ENCODE measurements around the gene MARCHF6. TPM values are rescaled to one million over a fixed set of nuclear protein-coding genes. Genes with fewer than 3 reads are reported as not detected.

MARCHF6 gene
- total and polyA plus RNA-seq, 2 experiments from 2014 or later, result 70.8 to 77.5 TPM

DNA sequence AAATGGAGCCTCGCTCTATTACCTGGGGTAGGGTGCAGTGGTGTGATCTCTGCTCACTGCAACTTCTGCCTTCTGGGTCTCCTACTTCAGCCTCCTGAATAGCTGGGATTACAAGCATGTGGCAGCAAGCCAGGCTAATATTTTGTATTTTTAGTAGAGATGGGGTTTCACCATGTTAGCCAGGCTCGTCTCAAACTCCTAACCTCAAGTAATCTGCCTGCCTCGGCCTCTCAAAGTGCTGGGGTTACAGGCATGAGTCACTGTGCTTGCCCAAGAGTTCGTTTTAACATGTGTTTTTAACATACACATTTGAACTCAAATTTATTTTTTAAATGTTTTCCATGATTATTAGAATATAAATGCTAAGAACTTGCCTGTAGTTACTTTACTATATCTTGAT is 34.2 kb downstream of the MARCHF6 start:
- Histone ChIP-seq H4K20me1 (replicated peaks; ENCODE audit: insufficient read depth) (peaks cover 4% of the 10 kb centered on the region), H3K4me2 (no peak overlapping the region), H3F3A (replicated peaks; ENCODE audit: low read depth) (no peaks in the 10 kb centered on the region), H3K9me2 (ENCODE audit: insufficient read depth) (no peaks in the 10 kb centered on the region), H3K27ac (ENCODE audit: low read depth) (0 out of 2 replicates have a peak overlapping the region, but pooled peaks have one; percentile 3), H3K36me3 (ENCODE audit: insufficient read depth) (peaks cover 20% of the 10 kb centered on the region), H3K4me3 (no peak overlapping the region), H3K27me3 (ENCODE audit: insufficient read depth) (no peaks in the 10 kb centered on the region), H3K4me1 (ENCODE audit: insufficient read depth) (no peaks in the 10 kb centered on the region), H3K79me2 (replicated peaks; ENCODE audit: insufficient read depth) (peaks cover 22% of the 10 kb centered on the region; the same call in 1 of the 2 replicates), H2AFZ (no peak overlapping the region)
- H3K4me3 Mint-ChIP-seq, result no peak overlapping the region
- TF ChIP-seq, protein P1, sequence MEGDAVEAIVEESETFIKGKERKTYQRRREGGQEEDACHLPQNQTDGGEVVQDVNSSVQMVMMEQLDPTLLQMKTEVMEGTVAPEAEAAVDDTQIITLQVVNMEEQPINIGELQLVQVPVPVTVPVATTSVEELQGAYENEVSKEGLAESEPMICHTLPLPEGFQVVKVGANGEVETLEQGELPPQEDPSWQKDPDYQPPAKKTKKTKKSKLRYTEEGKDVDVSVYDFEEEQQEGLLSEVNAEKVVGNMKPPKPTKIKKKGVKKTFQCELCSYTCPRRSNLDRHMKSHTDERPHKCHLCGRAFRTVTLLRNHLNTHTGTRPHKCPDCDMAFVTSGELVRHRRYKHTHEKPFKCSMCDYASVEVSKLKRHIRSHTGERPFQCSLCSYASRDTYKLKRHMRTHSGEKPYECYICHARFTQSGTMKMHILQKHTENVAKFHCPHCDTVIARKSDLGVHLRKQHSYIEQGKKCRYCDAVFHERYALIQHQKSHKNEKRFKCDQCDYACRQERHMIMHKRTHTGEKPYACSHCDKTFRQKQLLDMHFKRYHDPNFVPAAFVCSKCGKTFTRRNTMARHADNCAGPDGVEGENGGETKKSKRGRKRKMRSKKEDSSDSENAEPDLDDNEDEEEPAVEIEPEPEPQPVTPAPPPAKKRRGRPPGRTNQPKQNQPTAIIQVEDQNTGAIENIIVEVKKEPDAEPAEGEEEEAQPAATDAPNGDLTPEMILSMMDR (conservative IDR thresholded peaks at IDR 0.05; ENCODE audit: low read depth in 2 of 2), result no peak
- TF ChIP-seq JUNB (IDR thresholded peaks at IDR 0.05; ENCODE audit: unreplicated experiment) (no peak), ZNF114 (CRISPR knock-in tag; IDR thresholded peaks at IDR 0.05) (no peak)
- H3K27me3 Mint-ChIP-seq (ENCODE audit: insufficient read depth, low read depth, poor library complexity), result no peaks in the 10 kb centered on the region
- no peak for DNase-seq (ENCODE audit: low spot score)
- H3K4me1 Mint-ChIP-seq, result no peaks in the 10 kb centered on the region
- peaks cover 38% of the 10 kb centered on the region for H3K36me3 Mint-ChIP-seq (ENCODE audit: low read depth)
- no peaks in the 10 kb centered on the region for H3K9me3 Mint-ChIP-seq
- no peak for ATAC-seq
- H3K27ac Mint-ChIP-seq, result no peak overlapping the region

DNA sequence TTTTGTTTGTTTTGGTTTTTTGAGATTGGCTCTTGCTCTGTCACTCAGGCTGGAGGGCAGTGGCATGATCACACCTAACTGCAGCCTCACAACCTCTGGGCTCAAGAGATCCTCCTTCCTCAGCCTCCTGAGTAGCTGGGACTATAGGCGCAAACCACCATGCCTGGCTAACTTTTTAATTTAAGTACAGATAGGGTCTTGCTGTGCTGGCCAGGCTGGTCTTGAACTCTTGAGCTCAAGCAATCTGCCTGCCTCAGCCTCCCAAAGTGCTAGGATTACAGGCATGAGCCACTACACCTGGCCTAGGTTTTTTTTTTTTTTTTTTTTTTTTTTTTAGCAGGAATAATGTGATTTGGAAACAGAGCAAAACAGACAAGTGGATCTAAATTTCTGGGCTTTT is 37.6 kb downstream of the MARCHF6 start:
- Histone ChIP-seq H3K79me2 (replicated peaks; ENCODE audit: insufficient read depth) (peaks cover 6% of the 10 kb centered on the region; the same call in 1 of the 2 replicates), H3K27ac (ENCODE audit: low read depth) (no peak overlapping the region), H3K4me3 (no peak overlapping the region), H3K4me2 (no peak overlapping the region), H3K27me3 (ENCODE audit: insufficient read depth) (no peaks in the 10 kb centered on the region), H3K9me2 (ENCODE audit: insufficient read depth) (no peaks in the 10 kb centered on the region), H3F3A (replicated peaks; ENCODE audit: low read depth) (no peaks in the 10 kb centered on the region), H3K4me1 (ENCODE audit: insufficient read depth) (no peaks in the 10 kb centered on the region), H3K36me3 (ENCODE audit: insufficient read depth) (peaks cover 25% of the 10 kb centered on the region), H2AFZ (no peak overlapping the region), H4K20me1 (replicated peaks; ENCODE audit: insufficient read depth) (peaks cover 4% of the 10 kb centered on the region)
- Mint-ChIP-seq H3K27ac (no peak overlapping the region), H3K4me3 (no peak overlapping the region), H3K4me1 (no peaks in the 10 kb centered on the region), H3K27me3 (ENCODE audit: insufficient read depth, low read depth, poor library complexity) (no peaks in the 10 kb centered on the region), H3K36me3 (ENCODE audit: low read depth) (peaks cover 46% of the 10 kb centered on the region), H3K9me3 (no peaks in the 10 kb centered on the region)
- no peak for DNase-seq (ENCODE audit: low spot score)
- ATAC-seq, result no peak
- TF ChIP-seq EZH2phosphoT487 (IDR thresholded peaks at IDR 0.05; ENCODE audit: unreplicated experiment), result no peak
- TF ChIP-seq EZH2 (IDR thresholded peaks at IDR 0.05; ENCODE audit: low read depth, unreplicated experiment), result no peak
- TF ChIP-seq STAT1 (IDR thresholded peaks at IDR 0.05; ENCODE audit: unreplicated experiment), result no peak
- no peak for TF ChIP-seq JUNB (IDR thresholded peaks at IDR 0.05; ENCODE audit: unreplicated experiment)
- TF ChIP-seq CREB1 (CRISPR knock-in tag; IDR thresholded peaks at IDR 0.05; ENCODE audit: low read depth), result no peak
- TF ChIP-seq, protein P2, sequence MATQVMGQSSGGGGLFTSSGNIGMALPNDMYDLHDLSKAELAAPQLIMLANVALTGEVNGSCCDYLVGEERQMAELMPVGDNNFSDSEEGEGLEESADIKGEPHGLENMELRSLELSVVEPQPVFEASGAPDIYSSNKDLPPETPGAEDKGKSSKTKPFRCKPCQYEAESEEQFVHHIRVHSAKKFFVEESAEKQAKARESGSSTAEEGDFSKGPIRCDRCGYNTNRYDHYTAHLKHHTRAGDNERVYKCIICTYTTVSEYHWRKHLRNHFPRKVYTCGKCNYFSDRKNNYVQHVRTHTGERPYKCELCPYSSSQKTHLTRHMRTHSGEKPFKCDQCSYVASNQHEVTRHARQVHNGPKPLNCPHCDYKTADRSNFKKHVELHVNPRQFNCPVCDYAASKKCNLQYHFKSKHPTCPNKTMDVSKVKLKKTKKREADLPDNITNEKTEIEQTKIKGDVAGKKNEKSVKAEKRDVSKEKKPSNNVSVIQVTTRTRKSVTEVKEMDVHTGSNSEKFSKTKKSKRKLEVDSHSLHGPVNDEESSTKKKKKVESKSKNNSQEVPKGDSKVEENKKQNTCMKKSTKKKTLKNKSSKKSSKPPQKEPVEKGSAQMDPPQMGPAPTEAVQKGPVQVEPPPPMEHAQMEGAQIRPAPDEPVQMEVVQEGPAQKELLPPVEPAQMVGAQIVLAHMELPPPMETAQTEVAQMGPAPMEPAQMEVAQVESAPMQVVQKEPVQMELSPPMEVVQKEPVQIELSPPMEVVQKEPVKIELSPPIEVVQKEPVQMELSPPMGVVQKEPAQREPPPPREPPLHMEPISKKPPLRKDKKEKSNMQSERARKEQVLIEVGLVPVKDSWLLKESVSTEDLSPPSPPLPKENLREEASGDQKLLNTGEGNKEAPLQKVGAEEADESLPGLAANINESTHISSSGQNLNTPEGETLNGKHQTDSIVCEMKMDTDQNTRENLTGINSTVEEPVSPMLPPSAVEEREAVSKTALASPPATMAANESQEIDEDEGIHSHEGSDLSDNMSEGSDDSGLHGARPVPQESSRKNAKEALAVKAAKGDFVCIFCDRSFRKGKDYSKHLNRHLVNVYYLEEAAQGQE (IDR thresholded peaks at IDR 0.05; ENCODE audit: unreplicated experiment), result no peak
- TF ChIP-seq, protein P3, sequence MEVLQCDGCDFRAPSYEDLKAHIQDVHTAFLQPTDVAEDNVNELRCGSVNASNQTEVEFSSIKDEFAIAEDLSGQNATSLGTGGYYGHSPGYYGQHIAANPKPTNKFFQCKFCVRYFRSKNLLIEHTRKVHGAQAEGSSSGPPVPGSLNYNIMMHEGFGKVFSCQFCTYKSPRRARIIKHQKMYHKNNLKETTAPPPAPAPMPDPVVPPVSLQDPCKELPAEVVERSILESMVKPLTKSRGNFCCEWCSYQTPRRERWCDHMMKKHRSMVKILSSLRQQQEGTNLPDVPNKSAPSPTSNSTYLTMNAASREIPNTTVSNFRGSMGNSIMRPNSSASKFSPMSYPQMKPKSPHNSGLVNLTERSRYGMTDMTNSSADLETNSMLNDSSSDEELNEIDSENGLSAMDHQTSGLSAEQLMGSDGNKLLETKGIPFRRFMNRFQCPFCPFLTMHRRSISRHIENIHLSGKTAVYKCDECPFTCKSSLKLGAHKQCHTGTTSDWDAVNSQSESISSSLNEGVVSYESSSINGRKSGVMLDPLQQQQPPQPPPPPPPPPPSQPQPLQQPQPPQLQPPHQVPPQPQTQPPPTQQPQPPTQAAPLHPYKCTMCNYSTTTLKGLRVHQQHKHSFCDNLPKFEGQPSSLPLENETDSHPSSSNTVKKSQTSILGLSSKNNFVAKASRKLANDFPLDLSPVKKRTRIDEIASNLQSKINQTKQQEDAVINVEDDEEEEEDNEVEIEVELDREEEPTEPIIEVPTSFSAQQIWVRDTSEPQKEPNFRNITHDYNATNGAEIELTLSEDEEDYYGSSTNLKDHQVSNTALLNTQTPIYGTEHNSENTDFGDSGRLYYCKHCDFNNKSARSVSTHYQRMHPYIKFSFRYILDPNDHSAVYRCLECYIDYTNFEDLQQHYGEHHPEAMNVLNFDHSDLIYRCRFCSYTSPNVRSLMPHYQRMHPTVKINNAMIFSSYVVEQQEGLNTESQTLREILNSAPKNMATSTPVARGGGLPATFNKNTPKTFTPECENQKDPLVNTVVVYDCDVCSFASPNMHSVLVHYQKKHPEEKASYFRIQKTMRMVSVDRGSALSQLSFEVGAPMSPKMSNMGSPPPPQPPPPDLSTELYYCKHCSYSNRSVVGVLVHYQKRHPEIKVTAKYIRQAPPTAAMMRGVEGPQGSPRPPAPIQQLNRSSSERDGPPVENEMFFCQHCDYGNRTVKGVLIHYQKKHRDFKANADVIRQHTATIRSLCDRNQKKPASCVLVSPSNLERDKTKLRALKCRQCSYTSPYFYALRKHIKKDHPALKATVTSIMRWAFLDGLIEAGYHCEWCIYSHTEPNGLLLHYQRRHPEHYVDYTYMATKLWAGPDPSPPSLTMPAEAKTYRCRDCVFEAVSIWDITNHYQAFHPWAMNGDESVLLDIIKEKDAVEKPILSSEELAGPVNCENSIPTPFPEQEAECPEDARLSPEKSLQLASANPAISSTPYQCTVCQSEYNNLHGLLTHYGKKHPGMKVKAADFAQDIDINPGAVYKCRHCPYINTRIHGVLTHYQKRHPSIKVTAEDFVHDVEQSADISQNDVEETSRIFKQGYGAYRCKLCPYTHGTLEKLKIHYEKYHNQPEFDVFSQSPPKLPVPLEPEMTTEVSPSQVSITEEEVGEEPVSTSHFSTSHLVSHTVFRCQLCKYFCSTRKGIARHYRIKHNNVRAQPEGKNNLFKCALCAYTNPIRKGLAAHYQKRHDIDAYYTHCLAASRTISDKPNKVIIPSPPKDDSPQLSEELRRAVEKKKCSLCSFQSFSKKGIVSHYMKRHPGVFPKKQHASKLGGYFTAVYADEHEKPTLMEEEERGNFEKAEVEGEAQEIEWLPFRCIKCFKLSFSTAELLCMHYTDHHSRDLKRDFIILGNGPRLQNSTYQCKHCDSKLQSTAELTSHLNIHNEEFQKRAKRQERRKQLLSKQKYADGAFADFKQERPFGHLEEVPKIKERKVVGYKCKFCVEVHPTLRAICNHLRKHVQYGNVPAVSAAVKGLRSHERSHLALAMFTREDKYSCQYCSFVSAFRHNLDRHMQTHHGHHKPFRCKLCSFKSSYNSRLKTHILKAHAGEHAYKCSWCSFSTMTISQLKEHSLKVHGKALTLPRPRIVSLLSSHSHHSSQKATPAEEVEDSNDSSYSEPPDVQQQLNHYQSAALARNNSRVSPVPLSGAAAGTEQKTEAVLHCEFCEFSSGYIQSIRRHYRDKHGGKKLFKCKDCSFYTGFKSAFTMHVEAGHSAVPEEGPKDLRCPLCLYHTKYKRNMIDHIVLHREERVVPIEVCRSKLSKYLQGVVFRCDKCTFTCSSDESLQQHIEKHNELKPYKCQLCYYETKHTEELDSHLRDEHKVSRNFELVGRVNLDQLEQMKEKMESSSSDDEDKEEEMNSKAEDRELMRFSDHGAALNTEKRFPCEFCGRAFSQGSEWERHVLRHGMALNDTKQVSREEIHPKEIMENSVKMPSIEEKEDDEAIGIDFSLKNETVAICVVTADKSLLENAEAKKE (CRISPR knock-in tag; IDR thresholded peaks at IDR 0.05), result no peak
- no peak for TF ChIP-seq ZNF331 (CRISPR knock-in tag; IDR thresholded peaks at IDR 0.05; ENCODE audit: low read depth)
- no peak for TF ChIP-seq NANOG (IDR thresholded peaks at IDR 0.05; ENCODE audit: borderline replicate concordance)
- no peak for TF ChIP-seq ZNF114 (CRISPR knock-in tag; IDR thresholded peaks at IDR 0.05)

All from GM23338 (cell line).